Middle frontal gyrus (tissue), 1 donor: Measurements from ENCODE around the gene MYLK3.
"Not testable (repeated sequence)": the region's sequence is repeated elsewhere in the genome, so short reads cannot be mapped to it uniquely, and the experiment has no call there.

Experiments used
- DNase-seq: peaks from one replicate; pipeline ENCODE4 v3.0.0-alpha.2; 2015; ENCODE audit warnings: low spot score; ENCODE audit errors: extremely low spot score

Gene MYLK3

GRCh38 chr16:46747777-46748651 is at the start of gene MYLK3:
TSS of gene MYLK3 (minus strand) at chr16:46748344. CDS start at chr16:46748193, 151 bp downstream.
- no peak for DNase-seq

GRCh38 chr16:46797501-46797900 is 49.4 kb upstream of the MYLK3 start:
- DNase-seq: no peak

DNA sequence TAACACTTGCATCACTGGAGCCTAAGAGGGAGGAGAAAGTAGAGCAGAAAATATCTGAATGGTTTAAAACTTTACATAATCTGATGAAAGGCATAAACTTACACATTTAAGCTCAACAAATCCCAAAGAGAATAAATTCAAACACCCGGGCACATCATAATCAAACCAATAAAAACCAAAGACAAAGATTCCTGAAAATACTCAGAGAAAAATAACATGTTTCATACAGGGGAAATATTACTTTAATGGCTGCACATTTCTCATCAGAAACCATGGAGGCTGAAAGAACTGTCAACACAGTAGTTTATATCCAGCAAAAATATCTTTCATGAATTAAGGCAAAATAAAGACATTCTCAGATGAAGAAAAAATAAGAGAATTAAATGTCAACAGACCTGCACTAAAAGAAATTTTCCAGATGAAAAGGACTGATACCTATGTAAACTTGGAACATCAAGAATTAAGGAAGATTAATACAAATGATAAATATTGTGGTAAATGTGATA is 48.7 kb upstream of the MYLK3 start:
- no peak for DNase-seq

- no peak for DNase-seq
Measured at GRCh38 chr16:46793841-46794240, 45.7 kb upstream of the MYLK3 start.

DNA sequence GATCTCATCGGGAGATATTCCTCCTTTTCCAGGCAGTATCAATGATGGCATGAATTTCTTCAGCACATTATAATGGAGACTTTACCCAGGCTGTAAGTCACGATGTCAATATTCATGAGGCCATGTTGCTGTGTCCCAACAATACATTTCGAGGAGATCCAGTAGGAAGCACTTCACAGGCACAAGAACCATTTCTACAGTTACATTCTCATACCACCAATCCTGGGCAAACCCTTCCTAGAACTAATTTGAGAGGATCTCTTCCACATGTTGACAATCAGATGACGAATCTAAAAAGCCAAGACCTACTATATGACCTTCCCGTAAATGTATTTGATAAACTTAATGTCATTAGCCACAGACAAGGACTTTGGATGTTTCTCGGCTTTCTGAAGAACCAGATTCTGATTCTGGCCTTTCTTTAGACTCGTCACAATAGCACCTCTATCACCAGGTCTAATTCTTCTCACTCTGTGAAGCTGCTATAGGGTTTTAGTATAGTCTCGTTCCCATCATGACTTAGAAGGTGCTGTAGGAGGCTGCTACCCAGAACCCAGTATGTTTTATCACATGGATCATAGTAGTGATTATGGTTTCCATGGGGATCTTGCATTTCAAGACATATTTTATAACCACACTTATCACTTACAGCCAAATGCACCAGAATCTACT is 42.6 kb upstream of the MYLK3 start:
- DNase-seq: no peak

- no peak for DNase-seq
Measured at GRCh38 chr16:46789499-46790414, 41.6 kb upstream of the MYLK3 start.

- DNase-seq: no peak
Measured at GRCh38 chr16:46788891-46789474, 40.8 kb upstream of the MYLK3 start.

- DNase-seq: no peak
Measured at GRCh38 chr16:46787909-46788308, 39.8 kb upstream of the MYLK3 start.

DNA sequence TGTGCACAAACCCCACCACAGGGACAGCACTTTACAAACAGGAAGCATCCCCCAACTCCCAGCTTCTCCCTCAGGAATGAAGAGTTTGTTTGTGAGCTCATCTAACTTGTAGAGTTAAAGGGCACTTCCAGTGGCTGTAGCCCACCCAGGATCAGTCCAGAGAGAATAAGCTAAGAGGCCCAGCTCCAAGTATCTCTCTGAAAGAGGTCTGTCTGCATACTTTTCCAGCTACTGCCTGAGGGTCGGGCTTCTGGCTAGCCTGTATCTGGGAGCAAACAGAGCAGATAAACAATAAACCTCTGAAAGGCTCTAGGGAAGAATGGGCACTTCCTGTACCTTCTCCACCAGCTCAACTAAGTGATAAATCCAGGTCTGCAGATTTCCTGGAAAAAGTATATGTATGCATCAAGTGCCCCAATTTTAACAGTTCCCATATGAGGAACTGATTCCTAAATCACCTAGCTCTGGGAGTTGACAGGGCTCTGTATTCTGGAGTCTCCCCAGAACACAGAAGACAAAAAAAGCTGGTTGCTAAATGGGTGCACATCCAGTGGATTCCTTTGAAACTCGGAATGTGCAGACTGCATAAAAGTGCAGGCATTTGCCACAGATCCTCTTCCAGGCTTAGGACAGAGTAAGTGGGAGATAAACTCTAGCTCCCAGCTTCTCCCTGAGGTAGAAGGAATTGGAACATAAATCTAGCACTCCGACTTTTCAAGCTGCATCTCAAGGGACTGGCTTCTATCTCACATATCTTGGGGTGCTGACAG is 37.1 kb upstream of the MYLK3 start:
- no peak for DNase-seq

DNA sequence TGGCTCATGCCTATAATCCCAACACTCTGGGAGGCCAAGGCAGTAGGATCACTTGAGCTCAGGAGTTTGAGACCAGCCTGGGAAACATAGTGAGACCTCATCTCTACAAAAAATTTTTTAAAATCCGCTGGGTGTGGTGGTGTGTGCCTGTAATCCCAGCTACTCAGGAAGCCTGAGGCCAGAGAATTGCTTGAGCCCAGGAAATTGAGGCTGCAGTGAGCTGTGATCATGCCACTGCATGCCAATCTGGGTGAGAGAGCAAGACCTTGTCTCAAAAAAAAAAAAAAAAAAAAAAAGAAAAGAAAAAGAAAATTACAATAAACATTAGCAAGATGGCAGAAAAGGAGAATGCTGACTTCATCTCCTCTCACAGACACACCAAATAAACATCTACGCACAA is 36.4 kb upstream of the MYLK3 start:
- DNase-seq: not testable (repeated sequence)

DNA sequence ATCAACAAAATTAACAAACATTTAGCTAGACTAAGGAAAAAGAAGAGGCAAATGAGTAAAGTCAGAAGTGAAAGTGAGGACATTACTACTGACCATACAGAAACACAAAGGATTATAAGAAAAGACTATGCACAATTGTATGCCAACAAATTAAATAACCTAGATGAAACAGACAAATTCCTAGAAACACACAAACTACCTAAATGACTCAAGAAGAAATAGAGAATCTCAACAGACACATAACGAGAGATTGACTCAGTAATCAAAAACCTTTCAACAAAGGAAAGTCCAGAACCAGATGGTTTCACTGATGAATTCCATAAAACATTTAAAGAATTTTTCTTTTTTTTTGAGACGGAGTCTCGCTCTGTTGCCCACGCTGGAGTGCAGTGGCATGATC is 35.7 kb upstream of the MYLK3 start:
- DNase-seq: no peak

DNA sequence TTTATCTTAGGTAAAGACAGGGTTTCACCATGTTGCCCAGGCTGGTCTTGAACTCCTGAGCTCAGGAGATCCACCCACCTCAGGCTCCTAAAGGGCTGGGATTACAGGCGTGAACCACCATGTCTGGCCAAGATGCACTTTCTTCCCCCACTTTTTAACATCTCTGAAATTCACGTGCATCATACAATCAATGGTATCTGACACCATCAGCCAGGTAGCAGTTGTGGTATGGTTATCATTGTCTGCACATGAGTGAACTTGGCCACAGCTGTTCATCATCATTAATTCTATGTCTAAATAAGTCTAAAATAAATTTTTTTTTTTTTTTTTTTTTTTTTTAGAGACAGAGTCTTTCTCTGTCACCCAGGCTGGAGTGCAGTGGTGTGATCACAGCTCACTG is 34.2 kb upstream of the MYLK3 start:
- no peak for DNase-seq

DNA sequence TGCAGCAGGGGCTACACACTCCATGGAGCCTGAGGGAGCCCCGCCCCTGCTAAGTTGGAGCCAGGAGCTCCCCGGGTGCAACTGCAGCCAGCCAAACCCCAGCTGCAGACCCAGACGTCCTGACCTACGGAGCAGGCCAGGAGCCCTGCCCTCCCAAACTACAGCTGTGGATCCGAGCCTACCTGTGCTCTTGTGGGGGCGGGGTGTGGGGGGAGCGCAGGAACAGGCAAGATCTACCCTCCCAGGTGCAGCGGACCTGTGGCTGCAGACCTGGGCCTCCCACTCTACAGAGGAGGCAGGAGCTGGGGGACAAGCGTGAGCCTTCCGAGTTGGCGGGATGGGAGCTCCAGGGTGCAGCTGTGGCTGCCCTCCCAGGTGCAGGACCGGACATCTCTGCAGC is 29.7 kb upstream of the MYLK3 start:
- no peak for DNase-seq

DNA sequence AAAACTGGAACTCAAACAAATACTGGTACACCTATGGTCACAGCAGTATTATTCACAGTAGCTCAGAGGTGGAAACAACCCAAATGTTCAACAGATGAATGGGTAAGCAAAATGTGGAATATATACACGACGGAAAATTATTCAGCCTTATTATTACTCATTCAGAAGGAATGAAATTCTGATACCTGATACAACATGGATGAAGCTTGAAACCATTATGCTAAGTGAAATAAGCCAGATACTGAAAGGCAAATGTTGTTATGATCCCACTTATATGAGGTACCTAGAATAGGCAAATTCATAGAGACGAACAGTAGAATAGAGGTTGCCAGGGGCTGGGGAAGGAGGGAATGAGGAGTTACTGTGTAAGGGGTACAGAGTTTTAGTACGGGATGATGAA is 27.1 kb upstream of the MYLK3 start:
- no peak for DNase-seq

GRCh38 chr16:46774743-46775177 is 26.6 kb upstream of the MYLK3 start:
- no peak for DNase-seq

DNA sequence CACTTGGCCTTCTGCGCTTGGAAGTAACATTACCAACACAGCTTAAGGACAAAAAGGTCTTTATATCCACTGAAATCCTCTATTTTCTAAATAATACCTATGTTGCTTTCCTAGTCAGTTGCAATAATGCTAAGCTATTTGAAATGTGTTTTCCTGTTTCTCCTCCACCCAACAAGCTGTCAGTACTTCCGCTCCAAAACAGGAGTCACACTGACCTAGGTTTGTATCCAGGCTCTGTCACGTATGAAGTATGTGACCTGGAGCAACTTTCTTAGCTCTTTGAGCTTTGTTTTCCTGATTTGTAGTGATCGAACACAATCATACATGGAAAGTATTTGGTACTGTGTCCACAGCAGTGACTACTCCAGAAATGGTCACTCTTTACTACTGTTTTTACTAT is 24.3 kb upstream of the MYLK3 start:
- no peak for DNase-seq

DNA sequence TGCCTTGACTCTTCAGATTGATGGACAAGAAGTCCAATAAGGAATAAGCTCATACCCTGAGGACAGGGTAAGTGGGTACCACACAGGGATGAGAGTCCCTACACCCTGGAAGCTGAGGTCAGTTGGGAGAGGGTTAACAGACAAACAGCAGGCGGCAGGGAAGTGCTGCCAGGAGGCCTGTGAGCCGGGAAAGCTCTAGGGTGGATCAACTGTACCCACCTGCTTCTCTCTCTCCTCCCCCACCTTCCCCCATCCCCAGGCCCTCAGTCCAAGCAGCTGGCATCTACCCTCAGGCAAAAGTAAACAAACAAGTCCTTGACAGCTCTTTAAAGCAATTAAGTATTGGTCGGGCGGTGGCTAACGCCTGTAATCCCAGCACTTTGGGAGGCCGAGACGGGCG is 20.7 kb upstream of the MYLK3 start:
- no peak for DNase-seq

DNA sequence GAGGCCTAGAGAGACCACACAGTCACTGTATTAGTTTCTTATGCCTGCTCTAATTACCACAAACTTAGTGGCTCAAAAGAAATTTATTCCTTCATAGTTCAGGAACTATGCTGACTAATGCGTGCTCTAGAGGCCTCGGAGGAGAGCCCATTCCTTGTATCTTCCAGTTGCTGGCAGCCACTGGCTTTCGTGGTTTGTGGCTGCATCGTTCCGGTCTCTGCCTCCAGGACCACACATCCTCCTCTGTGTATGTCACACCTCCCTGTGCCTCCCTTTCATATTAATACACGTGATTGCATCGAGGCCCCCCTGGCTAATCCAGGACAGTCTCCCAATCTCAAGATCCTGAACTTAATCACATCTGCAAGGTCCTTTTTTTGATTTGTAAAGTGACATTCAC is 16.9 kb upstream of the MYLK3 start:
- DNase-seq: no peak

- DNase-seq: no peak
Measured at GRCh38 chr16:46763147-46763546, 15.0 kb upstream of the MYLK3 start.

GRCh38 chr16:46762583-46762982 is 14.4 kb upstream of the MYLK3 start:
- DNase-seq: no peak
